Femur (tissue), 1 donor: ENCODE data around the gene PLSCR4.
A peak's percentile ranks its signal among the peaks of the same experiment; 100 is the strongest.
"Not testable (repeated sequence)": the region's sequence is repeated elsewhere in the genome, so short reads cannot be mapped to it uniquely, and the experiment has no call there.

Experiments
- DNase-seq: peaks from one replicate; pipeline ENCODE4 v3.0.0-alpha.2; 2017

PLSCR4 gene

DNA sequence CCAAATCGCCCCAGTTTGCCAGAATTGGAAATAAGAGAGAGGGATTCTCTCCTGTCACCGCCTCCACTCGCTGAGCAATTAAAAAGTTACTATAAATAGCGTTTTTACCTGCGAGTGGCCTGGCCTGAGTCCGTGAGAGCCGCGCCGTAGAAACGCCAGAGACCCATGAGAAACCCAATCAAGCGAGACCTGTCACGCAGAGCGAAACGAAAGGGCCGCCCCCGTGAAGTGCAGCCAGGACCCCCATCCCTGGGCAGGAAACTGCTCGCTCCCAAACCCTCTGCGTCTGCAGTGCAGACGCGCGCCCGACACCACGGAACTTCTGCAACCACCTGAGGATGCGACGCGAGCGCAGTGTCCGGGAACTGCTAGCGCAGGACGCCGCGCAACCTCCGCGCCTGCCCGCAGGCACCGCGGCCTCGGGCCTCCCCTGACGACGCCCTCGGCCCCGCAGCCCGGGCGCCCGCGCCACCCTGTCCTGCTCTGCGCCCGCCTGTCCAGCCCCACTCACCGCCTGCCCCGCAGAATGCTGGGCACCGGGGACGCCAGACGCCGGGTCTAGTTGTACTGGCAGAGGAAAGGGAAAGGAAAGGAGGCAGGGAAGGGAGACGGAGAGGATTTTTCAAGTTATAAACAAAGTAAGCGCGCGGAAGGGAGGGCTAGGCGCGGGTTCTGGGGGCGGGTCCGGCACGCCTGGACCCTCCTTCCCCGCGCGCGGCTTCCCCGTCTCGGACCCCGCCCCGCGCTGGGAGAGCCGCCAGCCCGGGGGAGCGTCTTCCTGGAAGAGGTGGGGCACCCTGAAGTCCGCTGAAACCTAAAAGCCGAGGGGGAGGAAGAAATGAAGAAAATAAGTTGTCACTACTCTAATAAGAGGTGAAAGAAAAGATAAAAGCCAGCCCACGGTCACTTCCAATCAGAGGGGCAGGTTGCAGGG lies at the start of gene PLSCR4:
TSS of gene PLSCR4 (minus strand) at position 657 of the 934 bp plus-strand sequence. CDS start 29,034 bp downstream, outside the sequence.
- DNase-seq: peak; percentile 92

DNA sequence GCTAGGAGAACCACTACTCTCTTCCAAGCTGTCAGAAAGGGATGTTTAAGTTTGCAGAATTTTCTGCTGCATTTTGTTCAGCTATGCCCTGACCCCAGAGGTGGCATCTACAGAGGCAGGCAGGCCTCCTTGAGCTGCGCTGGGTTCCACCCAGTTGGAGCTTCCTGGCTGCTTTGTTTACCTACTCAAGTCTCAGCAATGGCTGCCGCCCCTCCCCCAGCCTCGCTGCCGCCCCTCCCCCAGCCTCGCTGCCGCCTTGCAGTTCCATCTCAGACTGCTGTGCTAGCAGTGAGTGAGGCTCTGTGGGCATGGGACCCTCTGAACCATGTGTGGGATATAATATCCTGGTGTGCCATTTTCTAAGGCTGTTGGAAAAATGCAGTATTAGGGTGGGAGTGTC lies 42.5 kb upstream of the PLSCR4 start:
- DNase-seq: not testable (repeated sequence)

GRCh38 chr3:146283781-146284445 lies 33.0 kb upstream of the PLSCR4 start:
- no peak for DNase-seq

- DNase-seq: no peak
These were observed 30.0 kb upstream of the PLSCR4 start for GRCh38 chr3:146280864-146281263.

DNA sequence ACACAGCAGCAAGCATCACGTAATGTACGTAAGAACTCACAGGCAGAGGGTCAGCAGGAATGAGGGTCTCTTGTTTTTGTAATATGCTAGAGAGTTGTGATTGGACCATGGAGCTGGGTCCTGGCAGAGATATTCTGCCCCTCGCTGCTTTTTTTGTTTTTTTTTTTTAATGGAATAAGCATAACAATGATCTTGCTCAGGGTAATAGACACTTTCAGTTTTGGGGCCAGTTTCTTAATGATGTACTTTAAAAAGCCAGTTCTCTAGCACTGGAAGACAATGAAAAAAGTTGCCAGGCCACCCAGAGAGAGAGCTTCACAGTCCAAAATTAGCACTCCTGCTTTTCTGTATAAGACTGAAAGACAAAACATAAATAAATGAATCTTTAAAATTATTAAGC lies 29.0 kb upstream of the PLSCR4 start:
- DNase-seq: no peak

GRCh38 chr3:146279013-146279412 lies 28.1 kb upstream of the PLSCR4 start:
- DNase-seq: no peak

- peak; percentile 76 for DNase-seq
These were observed 27.2 kb upstream of the PLSCR4 start for GRCh38 chr3:146277953-146278631.

- DNase-seq: no peak
These were observed 24.6 kb upstream of the PLSCR4 start for GRCh38 chr3:146275476-146275875.

DNA sequence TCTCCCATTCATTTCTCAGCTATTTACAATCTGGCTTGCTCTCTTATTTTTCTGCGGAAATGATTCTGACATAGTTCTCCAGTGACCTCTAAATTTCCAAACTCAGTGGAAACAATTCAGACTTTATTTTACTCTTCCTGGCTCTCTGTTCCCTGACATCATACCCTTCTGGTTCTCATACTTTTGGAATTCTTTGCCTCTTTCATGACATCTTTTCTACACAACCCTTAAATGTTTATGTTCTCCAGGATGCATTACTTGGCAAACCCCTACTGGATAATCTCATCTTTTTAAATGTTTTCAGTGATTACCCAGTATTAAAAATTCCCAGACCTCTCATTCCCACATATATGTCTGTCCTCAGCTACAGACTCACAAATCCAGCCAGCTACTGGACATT lies 23.9 kb upstream of the PLSCR4 start:
- no peak for DNase-seq

DNA sequence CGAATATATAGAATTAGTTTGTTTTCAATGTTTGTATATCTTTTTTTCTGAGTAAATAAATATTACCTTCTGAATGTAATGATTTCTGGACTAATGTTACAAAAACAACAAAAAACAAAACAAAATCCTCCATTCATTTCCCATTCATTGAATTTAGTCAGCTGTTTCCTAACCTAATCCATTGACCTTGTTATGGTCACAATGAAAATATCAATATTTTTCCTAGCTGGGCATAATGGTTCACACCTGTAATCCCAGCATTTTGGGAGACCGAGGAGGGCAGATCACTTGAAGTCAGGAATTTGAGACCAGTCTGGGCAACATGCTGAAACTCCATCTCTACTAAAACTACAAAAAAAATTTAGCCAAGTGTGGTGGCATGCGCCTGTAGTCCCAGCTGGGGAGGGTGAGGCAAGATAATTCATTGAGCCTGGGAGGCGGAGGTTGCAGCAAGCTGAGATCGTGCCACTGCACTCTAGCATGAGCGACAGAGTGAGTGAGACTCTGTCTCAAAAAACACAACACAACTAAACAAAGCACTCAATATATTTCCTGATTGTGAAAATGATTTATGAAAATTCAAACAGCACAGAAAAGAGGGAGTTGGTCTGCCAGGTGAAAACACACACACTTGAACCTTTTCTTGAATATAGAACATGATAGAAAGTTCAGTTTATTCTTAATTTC lies 23.0 kb upstream of the PLSCR4 start:
- DNase-seq: no peak

DNA sequence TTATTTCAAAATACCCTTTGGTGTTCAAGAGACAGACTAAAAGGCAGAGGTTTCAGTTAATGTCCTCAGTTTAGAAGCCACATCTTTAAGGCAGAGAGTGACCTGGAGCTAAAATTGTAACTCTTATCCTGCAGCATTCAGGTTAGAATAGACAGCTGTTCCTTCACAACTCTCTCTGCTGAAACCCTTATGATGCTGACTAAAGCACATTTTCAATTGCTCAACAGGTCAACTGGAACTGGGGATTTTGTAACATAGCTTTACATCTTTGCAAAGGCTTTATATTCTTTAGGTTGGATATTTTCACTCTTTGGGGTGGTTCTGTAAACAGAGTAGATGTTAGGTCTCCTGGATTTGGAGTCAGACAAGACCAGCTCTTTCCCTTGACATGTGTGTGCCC lies 20.3 kb upstream of the PLSCR4 start:
- no peak for DNase-seq

DNA sequence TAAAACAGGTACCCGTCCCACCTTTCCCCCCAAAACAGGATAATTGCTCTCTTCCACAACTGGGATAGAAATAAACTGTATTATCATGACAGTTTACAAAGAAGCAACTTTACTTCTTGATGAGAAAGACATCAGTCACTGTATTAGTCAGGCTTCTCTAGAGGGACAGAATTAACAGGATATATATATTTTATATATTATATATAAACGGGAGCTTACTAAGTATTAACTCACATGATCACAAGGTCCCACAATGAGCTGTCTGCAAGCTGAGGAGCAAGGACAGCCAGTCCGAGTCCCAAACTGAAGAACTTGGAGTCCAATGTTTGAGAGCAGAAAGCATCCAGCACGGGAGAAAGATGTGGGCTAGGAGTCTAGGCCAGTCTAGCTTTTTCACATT lies 18.4 kb upstream of the PLSCR4 start:
- no peak for DNase-seq

- DNase-seq: no peak
These were observed 17.8 kb upstream of the PLSCR4 start for GRCh38 chr3:146268535-146269219.

DNA sequence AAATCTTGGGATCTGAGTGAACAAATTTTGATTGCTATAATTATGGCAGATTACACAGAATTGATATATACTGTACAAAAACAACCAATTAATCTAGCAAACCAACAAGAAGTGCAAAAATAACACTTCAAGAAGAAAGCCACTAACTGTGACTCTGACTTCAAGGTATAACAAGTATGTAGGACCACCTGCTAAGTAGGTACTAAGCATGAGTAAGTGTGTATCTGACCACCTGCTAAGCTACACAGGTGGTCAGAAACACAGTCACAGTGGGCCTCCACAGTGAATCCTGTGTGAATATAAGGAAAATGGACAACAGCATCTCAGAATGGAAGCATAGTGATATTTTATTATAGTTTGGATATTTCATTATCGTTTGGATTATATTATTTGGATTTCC lies 14.8 kb upstream of the PLSCR4 start:
- no peak for DNase-seq

- DNase-seq: no peak
These were observed 11.6 kb upstream of the PLSCR4 start for GRCh38 chr3:146262371-146263110.

DNA sequence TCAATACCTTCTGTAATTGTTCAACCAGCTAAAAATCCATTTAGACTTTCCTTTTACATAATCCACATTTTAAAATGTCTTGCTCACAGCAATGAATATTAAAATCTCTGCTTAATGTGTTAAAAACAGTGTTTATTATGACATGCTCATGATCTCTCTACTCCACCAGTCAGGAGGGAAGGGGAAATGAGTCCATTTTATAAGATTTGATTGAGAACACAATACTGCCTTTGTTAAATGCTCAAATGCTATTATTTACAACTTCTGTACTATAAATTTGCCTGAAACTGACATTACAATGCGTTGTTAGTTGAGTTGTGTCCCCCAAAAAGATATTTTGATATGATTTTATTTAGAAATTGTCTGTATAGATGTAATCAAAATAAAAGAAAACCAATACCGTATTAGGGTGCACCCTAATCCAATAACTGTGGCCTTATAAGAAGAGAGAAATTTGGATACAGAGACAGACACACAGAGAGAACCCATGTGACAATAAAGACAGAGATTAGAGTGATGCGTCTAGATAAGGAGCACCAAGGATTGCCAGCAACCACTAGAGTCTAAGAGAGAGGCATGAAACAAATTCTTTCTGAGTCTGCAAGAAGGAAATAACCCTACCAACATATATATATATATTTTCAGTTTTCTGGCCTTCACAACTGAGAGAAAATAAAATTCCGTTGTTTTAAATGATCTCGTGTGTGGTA lies 9.1 kb upstream of the PLSCR4 start:
- DNase-seq: no peak

DNA sequence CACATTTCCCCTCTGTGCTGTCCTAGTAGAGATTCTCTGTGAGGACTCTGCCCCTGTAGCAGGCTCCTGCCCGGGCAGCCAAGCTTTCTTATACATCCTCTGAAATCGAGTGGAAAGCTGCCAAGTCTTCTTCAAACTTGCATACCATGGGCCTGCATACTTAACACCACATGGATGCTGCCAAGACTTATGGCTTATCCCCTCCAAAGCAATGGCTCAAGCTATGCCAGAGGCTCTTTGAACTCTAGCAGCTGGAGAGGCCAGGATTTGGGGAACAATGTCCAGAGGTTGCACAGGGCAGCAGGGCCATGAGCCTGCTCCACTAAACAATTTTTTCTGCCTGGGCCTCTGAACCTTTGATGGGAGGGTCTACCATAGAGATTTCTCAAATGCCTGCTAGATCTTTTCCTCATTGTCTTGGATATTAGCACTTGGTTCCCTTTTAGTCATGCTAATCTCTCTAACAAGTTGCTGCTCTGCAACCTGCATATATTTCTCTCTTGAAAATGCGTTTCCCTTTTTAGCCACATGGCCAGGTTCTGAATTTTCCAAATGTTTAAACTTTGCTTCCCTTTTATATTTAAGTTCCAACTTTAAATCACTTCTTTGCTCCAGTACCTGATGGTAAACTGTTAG lies 6.1 kb upstream of the PLSCR4 start:
- DNase-seq: no peak

DNA sequence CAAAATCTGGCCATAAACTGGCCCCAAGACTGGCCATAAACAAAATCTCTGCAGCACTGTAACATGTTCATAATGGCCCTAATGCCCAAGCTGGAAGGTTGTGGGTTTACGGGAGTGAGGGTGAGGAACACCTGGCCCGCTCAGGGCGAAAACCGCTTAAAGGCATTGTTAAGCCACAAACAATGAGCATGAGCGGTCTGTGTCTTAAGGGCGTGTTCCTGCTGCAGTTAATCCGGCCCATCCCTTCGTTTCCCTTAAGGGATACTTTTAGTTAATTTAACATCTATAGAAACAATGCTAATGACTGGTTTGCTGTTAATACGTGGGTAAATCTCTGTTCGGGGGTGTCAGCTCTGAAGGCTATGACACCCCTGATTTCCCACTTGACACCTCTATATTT lies 1.5 kb upstream of the PLSCR4 start:
- not testable (repeated sequence) for DNase-seq

- no peak for DNase-seq
These were observed 984 bp downstream of the PLSCR4 start for GRCh38 chr3:146249921-146250320.

GRCh38 chr3:146247911-146248310 lies 3.0 kb downstream of the PLSCR4 start:
- DNase-seq: no peak
